K562 (cell line): ENCODE data around the gene AXIN2. TPM values are rescaled to one million over a fixed set of nuclear protein-coding genes. Genes with fewer than 3 reads are reported as not detected.
A peak's percentile ranks its signal among the peaks of the same experiment; 100 is the strongest.

ENCODE experiments used
- ARHGAP35 ChIP-seq: fragments of 450-650 bp; IDR thresholded peaks from 2 replicates; pipeline ENCODE4 v1.6.1; 2018; ENCODE audit not compliant: partially characterized antibody
- BACH1 ChIP-seq: fragments of 200-800 bp; sonication (Bioruptor generic); IDR thresholded peaks from 2 replicates; pipeline ENCODE4 v1.6.1; 2016; ENCODE audit warnings: missing genetic modification characterization, missing compliant biosample characterization
- CBX2 ChIP-seq: fragments of 200-600 bp; sonication (generic); IDR thresholded peaks from one replicate; pipeline ENCODE4 v1.6.1; 2012; ENCODE audit warnings: mild to moderate bottlenecking, low read length, inconsistent platforms; ENCODE audit not compliant: insufficient read depth, poor library complexity, severe bottlenecking
- CXXC5 ChIP-seq: fragments of 250-450 bp; sonication (Bioruptor Pico); IDR thresholded peaks from 2 replicates; pipeline ENCODE4 v1.8.0; 2022; ENCODE audit warnings: inconsistent platforms, mild to moderate bottlenecking, moderate library complexity
- EZH2 ChIP-seq: IDR thresholded peaks from 2 replicates; pipeline ENCODE4 v1.6.1; 2012; ENCODE audit warnings: low read depth, mild to moderate bottlenecking, inconsistent platforms, low read length, borderline replicate concordance
- HINFP ChIP-seq: fragments of 450-650 bp; conservative IDR thresholded peaks from 2 replicates; pipeline ENCODE4 v1.6.1; 2016; ENCODE audit warnings: missing genetic modification characterization, low read depth, mild to moderate bottlenecking, control low read depth, missing compliant biosample characterization
- HMG20A ChIP-seq: fragments of 450-650 bp; formaldehyde crosslinking; conservative IDR thresholded peaks from 2 replicates; pipeline ENCODE4 v1.4.0; 2020; ENCODE audit warnings: mild to moderate bottlenecking, mixed read lengths
- KLF16 ChIP-seq: IDR thresholded peaks from 2 replicates; pipeline ENCODE4 v1.6.1; 2016; ENCODE audit warnings: antibody characterized with exemption
- PHF20 ChIP-seq: fragments of 450-650 bp; IDR thresholded peaks from 2 replicates; pipeline ENCODE4 v1.6.1; 2018; ENCODE audit not compliant: partially characterized antibody
- POLR2G ChIP-seq: fragments of 200-400 bp; formaldehyde crosslinking; IDR thresholded peaks from 2 replicates; pipeline ENCODE4 v1.6.1; 2017; ENCODE audit warnings: low read depth, mild to moderate bottlenecking, antibody characterized with exemption, low read length, moderate library complexity
- RB1 ChIP-seq: fragments of 450-650 bp; IDR thresholded peaks from 2 replicates; pipeline ENCODE4 v1.6.1; 2017; ENCODE audit warnings: low read depth, mild to moderate bottlenecking
- SP2 ChIP-seq: IDR thresholded peaks from 2 replicates; pipeline ENCODE4 v1.6.1; 2011; ENCODE audit warnings: mild to moderate bottlenecking, low read depth, low read length, moderate library complexity; ENCODE audit not compliant: poor library complexity, severe bottlenecking; ENCODE audit errors: extremely low read depth
- ZNF121 ChIP-seq: sonication (generic); formaldehyde crosslinking; conservative IDR thresholded peaks from 2 replicates; pipeline ENCODE4 v1.8.0; 2022; ENCODE audit warnings: missing genetic modification reagents
- polyA plus RNA-seq, 8 experiments: library from polyadenylated mRNA; depleted of rRNA in 4 of 8; stranded (reverse) in 5 of 8; unstranded in 3 of 8; fragments of >200 nt; fragmentation: Nextera tagmentation in 2 of 8; fragmentation: Illumina TruSeq in 1 of 8; extraction: Ambion mirVana in 2 of 8; extraction: Trizol in 1 of 8; gene quantifications; 2 replicates each; pipeline versions ENCODE4 v1.2.1 to v1.2.3, GENCODE V29; 2011 to 2014; ENCODE audit warnings: inconsistent platforms in 1 of 8, missing spikeins in 1 of 8
- total RNA-seq, 7 experiments: library from RNA; depleted of rRNA in 6 of 7; stranded (reverse); fragments of >200 nt in 6 of 7; fragmentation: Illumina TruSeq in 2 of 7; extraction: Trizol in 2 of 7; gene quantifications; 2 replicates each; pipeline versions ENCODE4 v1.2.1 to v1.2.3, GENCODE V29; 2011 to 2021; ENCODE audit warnings: low replicate concordance in 1 of 7
- TF ChIP-seq, protein P1 (sequence below): fragments of 250-450 bp; sonication (Bioruptor Pico); IDR thresholded peaks from 2 replicates; pipeline ENCODE4 v1.4.0; 2020
- TF ChIP-seq, protein P2 (sequence below): sonication (generic); formaldehyde crosslinking; IDR thresholded peaks from 2 replicates; pipeline ENCODE4 v1.8.0; 2022; ENCODE audit warnings: missing genetic modification reagents, mild to moderate bottlenecking, borderline replicate concordance
- TF ChIP-seq, protein P3 (sequence below): sonication (generic); formaldehyde crosslinking; IDR thresholded peaks from 2 replicates; pipeline ENCODE4 v1.8.0; 2022; ENCODE audit warnings: mild to moderate bottlenecking, low read depth, missing genetic modification reagents
- TF ChIP-seq, protein P4 (sequence below): fragments of 250-450 bp; sonication (Bioruptor Pico); IDR thresholded peaks from 2 replicates; pipeline ENCODE4 v1.4.0; 2020; ENCODE audit warnings: mild to moderate bottlenecking, moderate library complexity, borderline replicate concordance

AXIN2 gene
- total and polyA plus RNA-seq, 9 of the 15 experiments (the other 6 are each of a cell fraction or from before 2014, with no cell fraction given), result 0.21 to 3.3 (median 1.2) TPM

DNA sequence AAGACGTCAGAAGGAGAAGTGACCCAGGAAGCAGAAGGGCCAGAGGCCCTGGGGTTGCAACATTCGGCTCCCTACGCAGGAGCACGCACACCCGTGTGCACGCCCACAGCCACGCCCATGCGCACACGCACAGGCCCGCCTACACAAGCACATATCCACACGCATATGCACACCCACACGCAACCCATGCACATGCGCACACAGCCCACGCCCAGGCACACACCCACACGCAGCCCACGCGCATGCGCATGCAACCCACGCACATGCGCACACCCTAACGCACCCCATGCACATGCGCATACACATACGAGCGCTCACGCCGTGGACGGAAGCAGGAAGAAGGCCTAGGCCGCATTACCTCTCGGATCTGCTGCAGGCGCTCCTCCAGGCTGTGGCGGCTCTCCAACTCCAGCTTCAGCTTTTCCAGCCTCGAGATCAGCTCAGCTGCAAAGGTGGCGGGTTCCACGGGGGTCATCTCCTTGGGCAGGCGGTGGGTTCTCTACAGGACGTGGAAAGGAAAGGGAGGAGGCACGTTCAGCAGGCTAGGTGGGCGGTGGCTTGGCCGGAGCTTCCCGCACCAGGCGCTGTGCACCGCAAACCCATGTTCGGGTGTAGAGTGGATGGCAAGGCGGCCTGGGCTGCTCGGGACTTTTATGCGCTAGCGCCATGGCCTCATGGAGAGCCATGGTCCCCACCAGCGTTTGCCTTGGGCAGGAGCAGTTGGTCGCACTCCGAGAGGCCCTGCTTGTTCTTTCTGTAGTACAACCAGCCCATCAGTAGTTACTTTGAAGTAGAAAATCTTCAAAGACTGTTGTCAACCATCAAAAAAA is 23.4 kb downstream of the AXIN2 start (continued):
- TF ChIP-seq HINFP (tag), result no peak
- no peak for TF ChIP-seq KLF16
- no peak for TF ChIP-seq HMG20A
- TF ChIP-seq, protein P1, sequence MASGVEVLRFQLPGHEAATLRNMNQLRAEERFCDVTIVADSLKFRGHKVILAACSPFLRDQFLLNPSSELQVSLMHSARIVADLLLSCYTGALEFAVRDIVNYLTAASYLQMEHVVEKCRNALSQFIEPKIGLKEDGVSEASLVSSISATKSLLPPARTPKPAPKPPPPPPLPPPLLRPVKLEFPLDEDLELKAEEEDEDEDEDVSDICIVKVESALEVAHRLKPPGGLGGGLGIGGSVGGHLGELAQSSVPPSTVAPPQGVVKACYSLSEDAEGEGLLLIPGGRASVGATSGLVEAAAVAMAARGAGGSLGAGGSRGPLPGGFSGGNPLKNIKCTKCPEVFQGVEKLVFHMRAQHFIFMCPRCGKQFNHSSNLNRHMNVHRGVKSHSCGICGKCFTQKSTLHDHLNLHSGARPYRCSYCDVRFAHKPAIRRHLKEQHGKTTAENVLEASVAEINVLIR, result no peak
- TF ChIP-seq, protein P2, sequence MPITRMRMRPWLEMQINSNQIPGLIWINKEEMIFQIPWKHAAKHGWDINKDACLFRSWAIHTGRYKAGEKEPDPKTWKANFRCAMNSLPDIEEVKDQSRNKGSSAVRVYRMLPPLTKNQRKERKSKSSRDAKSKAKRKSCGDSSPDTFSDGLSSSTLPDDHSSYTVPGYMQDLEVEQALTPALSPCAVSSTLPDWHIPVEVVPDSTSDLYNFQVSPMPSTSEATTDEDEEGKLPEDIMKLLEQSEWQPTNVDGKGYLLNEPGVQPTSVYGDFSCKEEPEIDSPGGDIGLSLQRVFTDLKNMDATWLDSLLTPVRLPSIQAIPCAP, result no peak
- TF ChIP-seq, protein P3, sequence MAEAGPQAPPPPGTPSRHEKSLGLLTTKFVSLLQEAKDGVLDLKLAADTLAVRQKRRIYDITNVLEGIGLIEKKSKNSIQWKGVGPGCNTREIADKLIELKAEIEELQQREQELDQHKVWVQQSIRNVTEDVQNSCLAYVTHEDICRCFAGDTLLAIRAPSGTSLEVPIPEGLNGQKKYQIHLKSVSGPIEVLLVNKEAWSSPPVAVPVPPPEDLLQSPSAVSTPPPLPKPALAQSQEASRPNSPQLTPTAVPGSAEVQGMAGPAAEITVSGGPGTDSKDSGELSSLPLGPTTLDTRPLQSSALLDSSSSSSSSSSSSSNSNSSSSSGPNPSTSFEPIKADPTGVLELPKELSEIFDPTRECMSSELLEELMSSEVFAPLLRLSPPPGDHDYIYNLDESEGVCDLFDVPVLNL, result no peak
- TF ChIP-seq, protein P4, sequence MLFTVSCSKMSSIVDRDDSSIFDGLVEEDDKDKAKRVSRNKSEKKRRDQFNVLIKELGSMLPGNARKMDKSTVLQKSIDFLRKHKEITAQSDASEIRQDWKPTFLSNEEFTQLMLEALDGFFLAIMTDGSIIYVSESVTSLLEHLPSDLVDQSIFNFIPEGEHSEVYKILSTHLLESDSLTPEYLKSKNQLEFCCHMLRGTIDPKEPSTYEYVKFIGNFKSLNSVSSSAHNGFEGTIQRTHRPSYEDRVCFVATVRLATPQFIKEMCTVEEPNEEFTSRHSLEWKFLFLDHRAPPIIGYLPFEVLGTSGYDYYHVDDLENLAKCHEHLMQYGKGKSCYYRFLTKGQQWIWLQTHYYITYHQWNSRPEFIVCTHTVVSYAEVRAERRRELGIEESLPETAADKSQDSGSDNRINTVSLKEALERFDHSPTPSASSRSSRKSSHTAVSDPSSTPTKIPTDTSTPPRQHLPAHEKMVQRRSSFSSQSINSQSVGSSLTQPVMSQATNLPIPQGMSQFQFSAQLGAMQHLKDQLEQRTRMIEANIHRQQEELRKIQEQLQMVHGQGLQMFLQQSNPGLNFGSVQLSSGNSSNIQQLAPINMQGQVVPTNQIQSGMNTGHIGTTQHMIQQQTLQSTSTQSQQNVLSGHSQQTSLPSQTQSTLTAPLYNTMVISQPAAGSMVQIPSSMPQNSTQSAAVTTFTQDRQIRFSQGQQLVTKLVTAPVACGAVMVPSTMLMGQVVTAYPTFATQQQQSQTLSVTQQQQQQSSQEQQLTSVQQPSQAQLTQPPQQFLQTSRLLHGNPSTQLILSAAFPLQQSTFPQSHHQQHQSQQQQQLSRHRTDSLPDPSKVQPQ (CRISPR knock-in tag), result no peak
- TF ChIP-seq EZH2, result no peak
- TF ChIP-seq SP2, result no peak
- no peak for TF ChIP-seq RB1
- TF ChIP-seq ZNF121 (CRISPR knock-in tag), result no peak
- peak; percentile 76 for TF ChIP-seq CXXC5 (CRISPR knock-in tag)
- TF ChIP-seq BACH1 (tag), result no peak
- no peak for TF ChIP-seq ARHGAP35
- TF ChIP-seq PHF20, result peak; percentile 80
- TF ChIP-seq POLR2G, result peak; percentile 79
- no peak for TF ChIP-seq CBX2
